ENCODE data around the gene MAGED1.

- TF ChIP-seq CTCF (IDR thresholded peaks at IDR 0.05): no peak
- no peak for TF ChIP-seq POLR2A (IDR thresholded peaks at IDR 0.05)
Measured at GRCh38 chrX:51899741-51900140, 6.3 kb downstream of the MAGED1 start.

All from ovary (tissue), 3 donors.